Sigmoid colon (tissue), 7 donors: ENCODE measurements around the gene GUCY1B1. TPM values are rescaled to one million over a fixed set of nuclear protein-coding genes. Genes with fewer than 3 reads are reported as not detected.

Source experiments
- DNase-seq: peaks from one replicate; pipeline ENCODE4 v3.0.0-alpha.2; 2019
- H3K27ac ChIP-seq, 4 donors: fragments of 200-600 bp; sonication (generic); one replicate each; pipeline ENCODE4 v1.5.1; 2016 to 2019; ENCODE audit warnings: mild to moderate bottlenecking in 1 of 4
- H3K27me3 ChIP-seq, 3 donors: fragments of 200-600 bp; sonication (generic); one replicate each; pipeline ENCODE4 v1.5.1; 2019; ENCODE audit warnings: mild to moderate bottlenecking in 1 of 3
- H3K36me3 ChIP-seq, 4 donors: fragments of 200-600 bp; sonication (generic); one replicate each; pipeline ENCODE4 v1.5.1; 2016 to 2019
- H3K4me1 ChIP-seq, 4 donors: fragments of 200-600 bp; sonication (generic); one replicate each; pipeline ENCODE4 v1.5.1; 2017 to 2019
- H3K4me3 ChIP-seq, 4 donors: fragments of 200-600 bp; sonication (generic); one replicate each; pipeline ENCODE4 v1.5.1; 2017 to 2019; ENCODE audit warnings: mild to moderate bottlenecking in 2 of 4, moderate library complexity in 1 of 4
- H3K9me3 ChIP-seq, 4 donors: fragments of 200-600 bp in 3 of 4; sonication (generic) in 3 of 4; one replicate each; pipeline versions ENCODE4 v1.5.1 to v1.6.1; 2013 to 2019
- CTCF ChIP-seq, 4 experiments: fragments of 450-650 bp in 3 of 4; fragments of 200-600 bp in 1 of 4; IDR thresholded peaks; one replicate each; pipeline ENCODE4 v1.5.1; 2016 to 2019; ENCODE audit warnings: antibody characterized with exemption in 4 of 4, mild to moderate bottlenecking in 3 of 4, moderate library complexity in 2 of 4
- EP300 ChIP-seq, 4 donors: sonication (generic); formaldehyde crosslinking; IDR thresholded peaks; one replicate each; pipeline ENCODE4 v1.6.1; 2017; ENCODE audit warnings: antibody characterized with exemption in 4 of 4
- POLR2A ChIP-seq, 2 donors: fragments of 450-650 bp; IDR thresholded peaks; one replicate each; pipeline ENCODE4 v1.6.1; 2016; ENCODE audit warnings: antibody characterized with exemption in 2 of 2, mild to moderate bottlenecking in 2 of 2, moderate library complexity in 2 of 2
- POLR2AphosphoS5 ChIP-seq, 4 donors: sonication (generic); formaldehyde crosslinking; IDR thresholded peaks; one replicate each; pipeline ENCODE4 v1.6.1; 2017; ENCODE audit warnings: antibody characterized with exemption in 4 of 4
- WGBS, 2 donors: extraction: QIAGEN DNeasy Blood & Tissue Kit; methylation state at CpG; one replicate each; pipeline ENCODE4 v1.1.7; 2013; 5-methylcytosine and 5-hydroxymethylcytosine counted together
- intact Hi-C: fragments of 100-400 bp; cut with DNase I; formaldehyde crosslinking; loops from one replicate; pipeline ENCODE4 v1.15.1; 2023
- polyA plus RNA-seq, 3 donors: library from polyadenylated mRNA; stranded (reverse); fragments of 200-250 nt; gene quantifications; one replicate each; pipeline ENCODE4 v1.2.3, GENCODE V29; 2013
- total RNA-seq, 4 donors: library from RNA; depleted of rRNA; stranded (reverse); fragments of >200 nt; gene quantifications; one replicate each; pipeline ENCODE4 v1.1.0, GENCODE V29; 2016
- donor health status: healthy with polysubstance abuse.
- donor health status: Bipolar disorder and iron deficiency.
- donor health status: healthy.

GUCY1B1 gene
- total and polyA plus RNA-seq, 7 donors = 0.92 to 115 (median 45.1) TPM

GRCh38 chr4:155742310-155743015 is 16.4 kb upstream of the GUCY1B1 start:
- no peaks in the 10 kb centered on the region for H3K9me3 ChIP-seq
- no peak for TF ChIP-seq CTCF (IDR thresholded peaks at IDR 0.05)
- no peak for TF ChIP-seq POLR2A (IDR thresholded peaks at IDR 0.05)
- TF ChIP-seq POLR2AphosphoS5 (IDR thresholded peaks at IDR 0.05) = no peak
- TF ChIP-seq EP300 (IDR thresholded peaks at IDR 0.05) = no peak
- no peak overlapping the region for H3K4me3 ChIP-seq
- H3K36me3 ChIP-seq = no peaks in the 10 kb centered on the region
- H3K27me3 ChIP-seq = no peaks in the 10 kb centered on the region
- intact Hi-C loops = no loop called here
- H3K27ac ChIP-seq = no peak overlapping the region
- no peak for DNase-seq
- WGBS, 2 donors = 83 to 88% methylated on average over 3 of the region's 3 CpGs
- H3K4me1 ChIP-seq = no peaks in the 10 kb centered on the region

GRCh38 chr4:155745984-155746383 is 12.8 kb upstream of the GUCY1B1 start:
- TF ChIP-seq POLR2AphosphoS5 (IDR thresholded peaks at IDR 0.05) (no peak), CTCF (IDR thresholded peaks at IDR 0.05) (no peak), EP300 (IDR thresholded peaks at IDR 0.05) (no peak), POLR2A (IDR thresholded peaks at IDR 0.05) (no peak)
- WGBS, 2 donors = 75 to 84% methylated on average over 5 of the region's 5 CpGs
- Histone ChIP-seq H3K27ac (no peak overlapping the region), H3K9me3 (no peaks in the 10 kb centered on the region), H3K4me3 (no peak overlapping the region), H3K27me3 (no peaks in the 10 kb centered on the region), H3K4me1 (no peaks in the 10 kb centered on the region), H3K36me3 (no peaks in the 10 kb centered on the region)
- no peak for DNase-seq
- intact Hi-C loops = no loop called here

- TF ChIP-seq CTCF (IDR thresholded peaks at IDR 0.05) (no peak), POLR2AphosphoS5 (IDR thresholded peaks at IDR 0.05) (no peak), EP300 (IDR thresholded peaks at IDR 0.05) (no peak), POLR2A (IDR thresholded peaks at IDR 0.05) (no peak)
- H3K27ac ChIP-seq = no peak overlapping the region
- no peak for DNase-seq
These were observed 10.8 kb upstream of the GUCY1B1 start for GRCh38 chr4:155748039-155748438.

GRCh38 chr4:155749041-155749440 is 9.8 kb upstream of the GUCY1B1 start:
- intact Hi-C loops = no loop called here
- no peak for DNase-seq
- no peak overlapping the region for H3K4me3 ChIP-seq
- H3K27me3 ChIP-seq = no peaks in the 10 kb centered on the region
- WGBS, 2 donors = 90 to 93% methylated on average over 5 of the region's 5 CpGs
- H3K27ac ChIP-seq = no peak overlapping the region
- TF ChIP-seq CTCF (IDR thresholded peaks at IDR 0.05) (no peak), POLR2AphosphoS5 (IDR thresholded peaks at IDR 0.05) (no peak), EP300 (IDR thresholded peaks at IDR 0.05) (no peak), POLR2A (IDR thresholded peaks at IDR 0.05) (no peak)
- H3K36me3 ChIP-seq = no peaks in the 10 kb centered on the region
- H3K4me1 ChIP-seq = no peaks in the 10 kb centered on the region
- no peaks in the 10 kb centered on the region for H3K9me3 ChIP-seq

More at GRCh38 chr4:155748039-155748438, 10.8 kb upstream of the GUCY1B1 start:
- 79 to 82% methylated on average over 2 of the region's 2 CpGs for WGBS, 2 donors
- H3K4me1 ChIP-seq = no peaks in the 10 kb centered on the region
- no peaks in the 10 kb centered on the region for H3K9me3 ChIP-seq
- no peaks in the 10 kb centered on the region for H3K27me3 ChIP-seq
- intact Hi-C loops = no loop called here
- H3K36me3 ChIP-seq = no peaks in the 10 kb centered on the region
- no peak overlapping the region for H3K4me3 ChIP-seq

- Histone ChIP-seq H3K4me3 (no peak overlapping the region), H3K27ac (no peak overlapping the region), H3K4me1 (no peaks in the 10 kb centered on the region), H3K36me3 (no peaks in the 10 kb centered on the region), H3K27me3 (no peaks in the 10 kb centered on the region), H3K9me3 (no peaks in the 10 kb centered on the region)
- 80 to 88% methylated on average over 5 of the region's 5 CpGs for WGBS, 2 donors
- TF ChIP-seq POLR2A (IDR thresholded peaks at IDR 0.05) = no peak
- no peak for TF ChIP-seq POLR2AphosphoS5 (IDR thresholded peaks at IDR 0.05)
- TF ChIP-seq CTCF (IDR thresholded peaks at IDR 0.05) = no peak
- no peak for TF ChIP-seq EP300 (IDR thresholded peaks at IDR 0.05)
- intact Hi-C loops = no loop called here
- no peak for DNase-seq
These were observed 7.3 kb upstream of the GUCY1B1 start for GRCh38 chr4:155751569-155751968.
